ENCODE results near the gene SHB. TPM values are rescaled to one million over a fixed set of nuclear protein-coding genes. Genes with fewer than 3 reads are reported as not detected.

SHB gene
- total RNA-seq, 1 donor from 2014 or later, result 25.3 TPM

GRCh38 chr9:37905131-37905505 is 163.9 kb downstream of the SHB start:
- no peaks in the 10 kb centered on the region for H3K36me3 ChIP-seq
- no peak for TF ChIP-seq CTCF (IDR thresholded peaks at IDR 0.05)
- ATAC-seq (no peak), DNase-seq (no peak)
- no peaks in the 10 kb centered on the region for H3K27me3 ChIP-seq (ENCODE audit: low read depth)
- H3K4me3 ChIP-seq, result peak overlapping the region; percentile 85
- peak overlapping the region; percentile 86 for H3K27ac ChIP-seq
- H3K4me1 ChIP-seq, result peaks cover 48% of the 10 kb centered on the region
- intact Hi-C loops (cut with DNase I), result no loop called here
- H3K9me3 ChIP-seq, result no peaks in the 10 kb centered on the region

GRCh38 chr9:37904445-37905130 is 164.4 kb downstream of the SHB start:
- DNase-seq (no peak), ATAC-seq (peak; percentile 0 to 1)
- no peak for TF ChIP-seq CTCF (IDR thresholded peaks at IDR 0.05)
- H3K9me3 ChIP-seq, result no peaks in the 10 kb centered on the region
- H3K4me1 ChIP-seq, result peaks cover 46% of the 10 kb centered on the region
- peak overlapping the region; percentile 85 for H3K4me3 ChIP-seq
- no peaks in the 10 kb centered on the region for H3K27me3 ChIP-seq (ENCODE audit: low read depth)
- peak overlapping the region; percentile 86 for H3K27ac ChIP-seq
- intact Hi-C loops (cut with DNase I), result no loop called here
- peaks cover 2% of the 10 kb centered on the region for H3K36me3 ChIP-seq

- intact Hi-C loops (cut with DNase I), result no loop called here
- DNase-seq, result peak; percentile 94
- H3K4me1 ChIP-seq, result peaks cover 39% of the 10 kb centered on the region
- H3K27me3 ChIP-seq (ENCODE audit: low read depth), result no peaks in the 10 kb centered on the region
- H3K36me3 ChIP-seq, result peaks cover 9% of the 10 kb centered on the region
- no peaks in the 10 kb centered on the region for H3K9me3 ChIP-seq
- H3K4me3 ChIP-seq, result peak within 1 kb of the TSS; percentile 85
- TF ChIP-seq CTCF (IDR thresholded peaks at IDR 0.05), result peak; percentile 91
- peak within 1 kb of the TSS; percentile 86 for H3K27ac ChIP-seq
- ATAC-seq, result peak; percentile 94
Observed at GRCh38 chr9:37903647-37904444, 165.2 kb downstream of the SHB start, which contains the start of gene SLC25A51. Gene SLC25A51, minus strand, starts transcription at chr9:37904127. Its CDS starts 15,577 bp downstream, at chr9:37888550.

GRCh38 chr9:37902796-37903646 is 166.0 kb downstream of the SHB start:
- no peak for DNase-seq
- no peak for TF ChIP-seq CTCF (IDR thresholded peaks at IDR 0.05)
- peak; percentile 3 for ATAC-seq
- peak overlapping the region; percentile 85 for H3K4me3 ChIP-seq
- H3K27me3 ChIP-seq (ENCODE audit: low read depth), result no peaks in the 10 kb centered on the region
- peaks cover 31% of the 10 kb centered on the region for H3K4me1 ChIP-seq
- intact Hi-C loops (cut with DNase I), result no loop called here
- peaks cover 17% of the 10 kb centered on the region for H3K36me3 ChIP-seq
- no peaks in the 10 kb centered on the region for H3K9me3 ChIP-seq
- H3K27ac ChIP-seq, result peak overlapping the region; percentile 86

- Histone ChIP-seq H3K9me3 (no peaks in the 10 kb centered on the region), H3K4me1 (peaks cover 31% of the 10 kb centered on the region), H3K27me3 (ENCODE audit: low read depth) (no peaks in the 10 kb centered on the region), H3K27ac (no peak overlapping the region), H3K4me3 (no peak overlapping the region), H3K36me3 (peaks cover 25% of the 10 kb centered on the region)
- no peak for DNase-seq
- ATAC-seq, result no peak
- TF ChIP-seq CTCF (IDR thresholded peaks at IDR 0.05), result no peak
- intact Hi-C loops (cut with DNase I), result no loop called here
Observed at GRCh38 chr9:37902131-37902530, 166.9 kb downstream of the SHB start.

All from lower lobe of right lung (tissue), 2 donors.